Thoracic aorta (tissue), 2 donors: ENCODE results near the gene CACNA2D3. TPM values are rescaled to one million over a fixed set of nuclear protein-coding genes. Genes with fewer than 3 reads are reported as not detected.

ENCODE experiments used
- ATAC-seq: fragments of 150-250 bp; one replicate; pipeline ENCODE4 v1.8.0; 2017; ENCODE audit warnings: low read depth; ENCODE audit not compliant: insufficient number of reproducible peaks, low FRiP score
- DNase-seq: peaks from one replicate; pipeline ENCODE4 v3.0.0-alpha.2; 2020; ENCODE audit warnings: low spot score
- H3K27ac ChIP-seq, 2 donors: fragments of 200-600 bp; sonication (generic); 1 replicate in 1 of 2; 2 replicates in 1 of 2; pipeline ENCODE4 v1.5.1; 2016; ENCODE audit warnings: mild to moderate bottlenecking in 2 of 2, moderate library complexity in 2 of 2
- H3K27me3 ChIP-seq: fragments of 200-600 bp; sonication (generic); replicated peaks from 2 replicates; pipeline ENCODE4 v1.6.0; 2016; ENCODE audit warnings: mild to moderate bottlenecking; ENCODE audit not compliant: insufficient read depth
- H3K36me3 ChIP-seq: fragments of 200-600 bp; sonication (generic); one replicate; pipeline ENCODE4 v1.5.1; 2016
- H3K4me1 ChIP-seq, 2 donors: fragments of 200-600 bp; sonication (generic); 1 replicate in 1 of 2; 2 replicates in 1 of 2; pipeline versions ENCODE4 v1.5.1 to v1.6.0; 2016; ENCODE audit warnings: low read depth in 2 of 2, mild to moderate bottlenecking in 1 of 2; ENCODE audit not compliant: control insufficient read depth in 1 of 2
- H3K4me3 ChIP-seq: fragments of 200-600 bp; sonication (generic); 2 replicates; pipeline ENCODE4 v1.5.1; 2016; ENCODE audit warnings: mild to moderate bottlenecking
- H3K9me3 ChIP-seq: fragments of 200-600 bp; sonication (generic); 2 replicates; pipeline ENCODE4 v1.5.1; 2016
- total RNA-seq, 2 donors: library from RNA; depleted of rRNA; stranded (reverse); fragments of >200 nt; gene quantifications; one replicate each; pipeline versions ENCODE4 v1.1.0 to v1.2.3, GENCODE V29; 2016
- TF ChIP-seq, protein P1 (sequence below): fragments of 200-600 bp; sonication (generic); IDR thresholded peaks from one replicate; pipeline ENCODE4 v1.5.1; 2019; ENCODE audit warnings: antibody characterized with exemption

Gene CACNA2D3
- total RNA-seq, 2 donors from 2014 or later = 3.2 to 4.0 TPM

GRCh38 chr3:54608041-54608440 lies 485.7 kb downstream of the CACNA2D3 start:
- no peak for DNase-seq
- H3K4me3 ChIP-seq = no peak overlapping the region
- no peak for ATAC-seq
- no peaks in the 10 kb centered on the region for H3K9me3 ChIP-seq
- no peaks in the 10 kb centered on the region for H3K4me1 ChIP-seq
- H3K27me3 ChIP-seq = no peaks in the 10 kb centered on the region
- H3K27ac ChIP-seq = no peak overlapping the region
- H3K36me3 ChIP-seq = no peaks in the 10 kb centered on the region
- TF ChIP-seq, protein P1, sequence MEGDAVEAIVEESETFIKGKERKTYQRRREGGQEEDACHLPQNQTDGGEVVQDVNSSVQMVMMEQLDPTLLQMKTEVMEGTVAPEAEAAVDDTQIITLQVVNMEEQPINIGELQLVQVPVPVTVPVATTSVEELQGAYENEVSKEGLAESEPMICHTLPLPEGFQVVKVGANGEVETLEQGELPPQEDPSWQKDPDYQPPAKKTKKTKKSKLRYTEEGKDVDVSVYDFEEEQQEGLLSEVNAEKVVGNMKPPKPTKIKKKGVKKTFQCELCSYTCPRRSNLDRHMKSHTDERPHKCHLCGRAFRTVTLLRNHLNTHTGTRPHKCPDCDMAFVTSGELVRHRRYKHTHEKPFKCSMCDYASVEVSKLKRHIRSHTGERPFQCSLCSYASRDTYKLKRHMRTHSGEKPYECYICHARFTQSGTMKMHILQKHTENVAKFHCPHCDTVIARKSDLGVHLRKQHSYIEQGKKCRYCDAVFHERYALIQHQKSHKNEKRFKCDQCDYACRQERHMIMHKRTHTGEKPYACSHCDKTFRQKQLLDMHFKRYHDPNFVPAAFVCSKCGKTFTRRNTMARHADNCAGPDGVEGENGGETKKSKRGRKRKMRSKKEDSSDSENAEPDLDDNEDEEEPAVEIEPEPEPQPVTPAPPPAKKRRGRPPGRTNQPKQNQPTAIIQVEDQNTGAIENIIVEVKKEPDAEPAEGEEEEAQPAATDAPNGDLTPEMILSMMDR = no peak

- no peaks in the 10 kb centered on the region for H3K27me3 ChIP-seq
- no peaks in the 10 kb centered on the region for H3K4me1 ChIP-seq
- H3K4me3 ChIP-seq = no peak overlapping the region
- no peaks in the 10 kb centered on the region for H3K9me3 ChIP-seq
- ATAC-seq (no peak), DNase-seq (no peak)
- no peak overlapping the region for H3K27ac ChIP-seq
- TF ChIP-seq, protein P1 = no peak
- H3K36me3 ChIP-seq = no peaks in the 10 kb centered on the region
These were observed 496.7 kb downstream of the CACNA2D3 start for GRCh38 chr3:54619053-54619452.

DNA sequence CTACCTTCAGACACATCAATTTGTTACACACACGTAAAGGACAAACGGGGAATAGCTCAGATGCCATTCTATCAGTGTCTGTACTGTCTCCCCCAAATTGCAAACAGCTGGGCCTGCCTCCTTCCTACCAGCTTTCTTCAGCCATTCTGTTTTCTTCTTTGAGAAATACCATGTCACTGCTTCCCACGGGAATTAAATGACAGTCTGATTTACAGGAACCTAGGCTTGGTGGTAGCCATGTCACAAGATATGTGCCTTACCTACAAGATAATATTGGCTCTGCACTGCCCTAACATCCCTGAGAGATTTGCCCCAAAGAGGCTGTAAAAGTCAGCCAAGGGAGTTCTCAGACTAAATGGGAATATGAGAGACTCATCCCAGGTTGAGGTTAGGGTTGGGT lies 497.2 kb downstream of the CACNA2D3 start:
- Histone ChIP-seq H3K4me3 (no peak overlapping the region), H3K27me3 (no peaks in the 10 kb centered on the region), H3K4me1 (no peaks in the 10 kb centered on the region), H3K36me3 (no peaks in the 10 kb centered on the region), H3K9me3 (no peaks in the 10 kb centered on the region), H3K27ac (no peak overlapping the region)
- ATAC-seq (no peak), DNase-seq (no peak)
- TF ChIP-seq, protein P1 = no peak

- Histone ChIP-seq H3K9me3 (no peaks in the 10 kb centered on the region), H3K36me3 (no peaks in the 10 kb centered on the region), H3K27me3 (no peaks in the 10 kb centered on the region), H3K27ac (no peak overlapping the region), H3K4me3 (no peak overlapping the region), H3K4me1 (no peaks in the 10 kb centered on the region)
- no peak for ATAC-seq
- no peak for DNase-seq
- TF ChIP-seq, protein P1 = no peak
These were observed 498.8 kb downstream of the CACNA2D3 start for GRCh38 chr3:54621184-54621583.

- Histone ChIP-seq H3K27ac (no peak overlapping the region), H3K27me3 (no peaks in the 10 kb centered on the region), H3K36me3 (no peaks in the 10 kb centered on the region), H3K9me3 (no peaks in the 10 kb centered on the region), H3K4me1 (no peaks in the 10 kb centered on the region), H3K4me3 (no peak overlapping the region)
- DNase-seq (no peak), ATAC-seq (no peak)
- TF ChIP-seq, protein P1 = no peak
These were observed 500.3 kb downstream of the CACNA2D3 start for GRCh38 chr3:54622678-54623077.
